Erythroblast (primary cell): ENCODE results near the gene ASH1L.
"Not testable (repeated sequence)": the region's sequence is repeated elsewhere in the genome, so short reads cannot be mapped to it uniquely, and the experiment has no call there.

Experiments used
- GATA1 ChIP-seq: IDR thresholded peaks from 2 replicates; pipeline ENCODE4 v1.6.1; 2011; ENCODE audit warnings: low read depth, mild to moderate bottlenecking, control low read depth, low read length, moderate library complexity
- POLR2A ChIP-seq: IDR thresholded peaks from 2 replicates; pipeline ENCODE4 v1.6.1; 2011; ENCODE audit warnings: mild to moderate bottlenecking, low read length

DNA sequence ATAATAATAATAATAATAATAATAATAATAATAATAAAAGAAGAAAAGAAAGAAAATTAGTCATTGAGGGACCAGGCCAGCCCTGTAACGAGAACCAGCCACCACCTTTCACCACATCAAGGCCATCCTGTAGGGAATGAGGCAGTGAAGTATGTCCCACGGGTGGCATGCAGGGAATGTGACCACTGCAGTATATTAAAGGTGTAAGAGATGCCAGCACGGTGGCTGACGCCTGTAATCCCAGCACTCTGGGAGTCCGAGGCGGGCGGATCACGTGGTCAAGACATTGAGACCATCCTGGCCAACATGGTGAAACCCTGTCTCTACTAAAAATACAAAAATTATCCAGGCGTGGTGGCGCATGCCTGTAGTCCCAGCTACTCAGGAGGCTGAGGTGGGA lies 271.6 kb downstream of the ASH1L start:
- TF ChIP-seq POLR2A, GATA1: not testable (repeated sequence)
